HG02981 (cell line): ENCODE measurements around the gene TBCC.

ENCODE experiments used
- ATAC-seq: cut with Tn5 transposase; IDR thresholded peaks from one replicate; pipeline ENCODE4 v1.9.1; 2021; ENCODE audit warnings: mild to moderate bottlenecking, moderate library complexity; ENCODE audit not compliant: unreplicated experiment

Gene TBCC

DNA sequence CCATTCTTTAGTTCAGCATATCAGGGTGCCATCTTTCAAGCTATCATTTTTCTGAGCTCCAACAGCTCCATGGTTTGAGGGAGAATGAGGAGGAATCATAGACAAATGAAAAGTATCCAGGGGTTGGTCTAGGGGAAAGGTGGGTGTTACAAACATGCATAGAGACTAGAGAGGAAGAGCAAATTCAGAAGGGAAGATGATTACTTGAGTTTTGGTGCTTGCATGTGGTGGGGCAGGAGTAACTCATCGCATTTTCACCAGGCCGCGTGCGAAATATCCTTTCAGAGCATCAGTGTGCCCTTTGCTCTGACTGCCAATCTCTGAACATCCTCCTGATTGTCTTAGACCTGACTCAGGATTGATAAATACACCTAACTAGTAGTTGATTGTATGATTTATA is 28.3 kb upstream of the TBCC start:
- no peak for ATAC-seq

DNA sequence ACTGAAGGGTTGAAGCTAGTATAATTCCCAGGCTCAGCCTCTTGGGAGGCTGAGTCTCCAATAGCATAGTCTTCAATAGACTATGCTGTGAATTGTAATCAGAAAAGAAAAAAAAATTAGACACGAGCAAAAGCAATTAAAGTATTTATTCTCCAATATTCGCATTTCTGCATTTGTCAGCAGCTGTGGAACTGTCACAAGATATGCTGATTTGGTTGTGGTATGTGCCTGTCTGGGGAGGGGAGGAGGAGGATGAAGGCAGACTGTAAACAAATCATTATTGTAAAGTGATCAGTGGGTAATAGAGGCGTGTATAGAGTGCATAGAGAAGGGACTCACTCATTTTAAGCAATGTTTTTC is 25.8 kb upstream of the TBCC start:
- no peak for ATAC-seq

GRCh38 chr6:42769836-42770235 is 23.9 kb upstream of the TBCC start:
- ATAC-seq, result no peak

- ATAC-seq, result no peak
These were observed 23.1 kb upstream of the TBCC start for GRCh38 chr6:42769051-42769450.

DNA sequence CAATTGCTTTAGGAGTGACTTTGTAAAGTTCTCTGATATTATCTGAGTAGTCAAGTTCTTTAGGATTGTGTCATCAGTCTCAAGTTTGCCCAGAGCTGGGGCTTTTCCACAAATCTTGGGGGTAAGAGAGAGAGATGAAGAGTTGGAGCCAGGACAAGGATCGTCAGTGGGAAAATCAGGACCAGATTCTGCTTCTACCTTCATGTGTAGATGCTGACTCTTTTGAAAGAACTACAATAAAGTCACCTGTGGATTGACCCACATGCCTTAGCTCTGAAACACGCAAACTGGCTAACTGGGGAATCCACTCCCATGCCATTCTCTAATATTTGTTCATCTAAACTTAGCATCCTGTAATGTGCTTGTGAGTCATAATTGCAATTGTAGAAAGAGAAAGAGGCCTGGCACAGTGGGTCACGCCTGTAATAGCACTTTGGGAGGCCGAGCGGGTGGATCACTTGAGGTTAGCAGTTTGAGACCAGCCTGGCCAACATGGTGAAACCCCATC is 20.3 kb upstream of the TBCC start:
- ATAC-seq, result no peak

GRCh38 chr6:42764911-42765648 is 19.2 kb upstream of the TBCC start:
- ATAC-seq, result no peak

DNA sequence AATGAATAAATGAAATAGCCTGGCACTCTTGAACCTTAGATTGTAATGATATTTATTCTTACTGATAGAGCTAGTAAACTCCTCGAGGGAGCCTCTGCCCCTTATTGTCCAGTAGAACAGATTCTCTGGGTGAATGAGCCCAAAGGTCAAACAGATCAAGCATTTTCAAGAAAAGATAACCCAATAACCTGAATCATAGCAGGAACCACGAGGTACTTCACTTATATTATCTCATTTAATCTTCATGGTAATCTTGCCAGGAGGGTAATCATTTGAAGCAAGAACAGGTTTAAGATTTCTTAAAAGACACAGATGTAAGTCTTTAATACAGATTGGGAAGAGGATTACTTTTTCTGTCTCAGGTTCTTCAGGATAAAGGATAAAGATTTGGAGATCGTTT is 17.0 kb upstream of the TBCC start:
- ATAC-seq, result no peak

DNA sequence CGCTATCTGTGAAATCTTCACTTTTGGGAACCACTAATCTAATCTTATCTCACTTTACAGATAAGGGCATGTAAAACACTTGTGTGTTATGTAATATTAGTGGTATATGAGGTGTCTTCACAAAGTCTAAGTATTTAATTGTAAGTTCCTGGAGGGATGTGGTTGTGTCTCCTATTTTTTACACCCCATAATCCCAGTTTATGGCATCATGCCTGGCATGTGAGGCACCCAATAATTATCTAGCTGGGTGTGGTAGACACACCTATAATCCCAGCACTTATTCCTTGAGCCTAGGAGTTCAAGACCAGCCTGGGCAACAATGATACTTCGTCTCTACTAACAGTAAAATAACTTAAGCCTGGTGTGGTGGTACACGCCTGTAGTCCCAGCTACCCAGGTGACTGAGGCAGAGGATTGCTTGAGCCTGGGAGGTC is 16.5 kb upstream of the TBCC start:
- no peak for ATAC-seq

DNA sequence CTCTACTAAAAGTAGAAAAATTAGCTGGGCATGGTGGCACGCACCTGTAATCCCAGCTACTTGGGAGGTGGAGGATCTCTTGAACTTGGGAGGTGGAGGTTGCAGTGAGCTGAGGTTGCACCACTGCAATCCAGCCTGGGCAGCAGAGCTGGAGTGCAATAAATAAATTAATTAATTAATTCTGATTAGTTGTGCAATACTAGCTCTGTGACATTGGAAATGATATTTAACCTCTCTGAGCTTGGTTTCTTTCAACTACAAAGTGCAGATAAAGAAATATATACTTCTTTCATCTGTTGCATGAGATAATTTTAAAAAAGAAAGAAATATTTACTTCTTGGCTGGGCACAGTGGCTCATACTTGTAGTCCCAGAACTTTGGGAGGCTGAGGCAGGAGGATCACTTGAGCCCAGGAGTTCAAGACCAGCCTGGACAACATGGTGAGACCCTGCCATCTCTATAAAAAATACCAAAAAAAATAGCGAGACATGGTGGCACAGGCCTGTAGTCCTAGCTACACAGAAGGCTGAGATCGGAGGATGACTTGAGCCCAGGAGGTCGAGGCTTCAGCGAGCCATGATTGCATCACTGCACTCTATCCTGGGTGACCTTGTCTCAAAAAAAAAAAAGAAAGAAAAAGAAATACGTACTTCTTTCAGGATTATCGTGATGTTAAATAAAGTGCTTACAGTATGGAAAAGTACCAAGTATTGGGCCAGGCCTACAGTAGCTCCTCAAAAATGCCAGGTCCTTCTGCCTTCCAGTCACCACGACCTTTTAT is 15.6 kb upstream of the TBCC start:
- ATAC-seq, result no peak

DNA sequence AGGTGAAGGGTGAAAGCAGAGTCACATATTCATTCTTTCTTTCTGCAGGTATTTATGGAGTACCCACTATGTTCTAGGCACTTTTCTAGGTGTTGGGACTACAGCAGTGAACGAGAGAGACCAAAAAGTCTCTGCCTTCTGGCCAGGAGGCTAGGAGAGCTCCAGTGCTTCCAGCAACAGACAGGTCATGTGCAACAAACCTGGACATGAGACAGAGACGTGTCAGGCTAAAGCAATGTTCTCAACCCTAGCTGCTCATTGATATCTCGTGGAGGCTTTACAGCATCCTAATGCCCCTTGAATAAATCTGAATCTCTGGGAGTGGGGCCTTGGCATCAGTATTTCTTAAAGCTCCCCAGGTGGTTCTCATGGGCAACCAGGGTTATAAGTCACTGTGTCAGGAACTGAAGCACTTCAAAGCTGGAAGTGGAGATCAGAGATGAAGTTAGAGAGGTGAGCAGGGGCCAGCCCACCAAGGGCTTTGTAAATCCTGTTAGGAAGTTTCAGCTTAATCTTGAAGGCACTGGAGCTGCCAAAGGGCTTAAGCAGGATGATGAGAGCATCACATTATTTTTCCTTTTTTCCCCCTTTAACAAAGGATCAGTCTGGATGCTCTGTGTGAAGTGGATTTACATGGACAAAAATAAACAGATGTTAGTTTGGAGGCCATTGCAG is 13.0 kb upstream of the TBCC start:
- no peak for ATAC-seq

DNA sequence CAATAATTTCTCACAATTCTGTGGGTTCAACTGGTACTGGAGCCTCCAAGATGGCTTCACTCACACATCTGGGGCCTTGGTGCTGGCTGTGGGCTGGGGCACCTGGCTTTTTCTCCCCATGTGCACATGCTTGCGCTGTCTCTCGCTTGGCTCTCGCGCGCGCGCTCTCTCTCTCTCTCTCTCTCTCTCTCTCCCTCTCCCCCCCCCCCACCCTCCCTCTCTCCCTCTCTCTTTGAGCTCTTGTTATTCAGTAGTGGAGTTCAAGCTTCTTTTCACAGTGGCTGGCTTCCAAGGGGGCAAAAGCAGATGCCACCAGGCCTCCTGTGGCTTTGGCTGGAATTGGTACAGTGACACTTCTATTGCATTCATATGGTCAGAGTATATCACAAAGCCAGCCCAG is 10.8 kb upstream of the TBCC start:
- ATAC-seq, result no peak

GRCh38 chr6:42754759-42755158 is 8.9 kb upstream of the TBCC start:
- no peak for ATAC-seq

DNA sequence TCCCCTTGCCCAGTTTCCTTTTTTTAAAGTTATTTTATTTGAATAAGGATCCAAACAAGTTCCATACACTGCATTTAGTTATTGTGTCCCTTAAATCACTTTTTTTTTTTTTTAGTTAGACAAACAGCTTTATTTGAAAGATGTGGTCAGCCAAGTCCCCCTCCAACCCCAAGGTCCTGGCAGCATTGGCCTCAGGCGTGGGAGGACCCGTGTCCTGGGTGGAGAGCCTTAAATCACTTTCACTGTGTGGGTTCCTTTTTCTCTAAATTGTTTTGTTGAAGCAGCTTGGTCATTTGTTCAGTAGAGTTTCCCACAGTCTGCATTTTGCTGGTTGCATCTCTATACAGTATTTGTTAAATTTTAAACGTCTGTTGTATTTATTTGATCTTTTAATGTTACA is 5.2 kb upstream of the TBCC start:
- ATAC-seq, result no peak

- no peak for ATAC-seq
These were observed 2.4 kb upstream of the TBCC start for GRCh38 chr6:42748203-42748898.

GRCh38 chr6:42746463-42747391 is 824 bp upstream of the TBCC start:
- peak; percentile 35 for ATAC-seq

DNA sequence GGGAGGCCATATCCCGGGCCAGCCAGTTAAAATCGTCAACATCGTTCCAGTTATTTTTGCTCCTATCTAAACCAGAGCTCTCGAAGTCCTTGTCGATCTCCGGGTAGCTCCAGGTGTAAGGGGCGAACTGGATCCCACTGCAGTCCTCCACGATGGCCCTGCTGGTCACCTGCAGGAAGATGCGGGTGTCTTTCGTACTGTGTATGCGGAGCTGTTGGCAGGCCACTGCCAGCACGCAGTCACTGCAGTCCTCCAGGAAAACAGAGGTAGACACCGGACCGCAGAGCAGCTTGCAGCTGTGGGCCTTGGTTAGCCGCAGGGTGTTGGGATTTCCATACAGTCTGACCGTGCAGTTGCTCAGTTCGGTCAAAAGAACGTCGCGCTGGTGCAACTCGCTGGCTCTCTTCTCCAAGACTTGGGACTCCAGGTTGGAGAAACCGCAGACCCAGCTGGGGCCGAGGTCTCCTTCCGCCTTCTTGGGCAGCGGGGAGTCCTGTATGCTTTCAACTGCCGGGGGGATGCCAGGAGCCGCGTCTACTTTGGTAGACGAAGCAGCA is 742 bp downstream of the TBCC start:
- ATAC-seq, result no peak

- ATAC-seq, result no peak
These were observed 1.5 kb downstream of the TBCC start for GRCh38 chr6:42744351-42744893.

GRCh38 chr6:42742116-42742894 is 3.6 kb downstream of the TBCC start:
- no peak for ATAC-seq

- ATAC-seq, result no peak
These were observed 5.2 kb downstream of the TBCC start for GRCh38 chr6:42740725-42741124.
